GM21447 (cell line): ENCODE data around the gene KHDC4.

Experiments used
- ATAC-seq: cut with Tn5 transposase; IDR thresholded peaks from one replicate; pipeline ENCODE4 v1.9.1; 2021; ENCODE audit not compliant: unreplicated experiment

KHDC4 gene

DNA sequence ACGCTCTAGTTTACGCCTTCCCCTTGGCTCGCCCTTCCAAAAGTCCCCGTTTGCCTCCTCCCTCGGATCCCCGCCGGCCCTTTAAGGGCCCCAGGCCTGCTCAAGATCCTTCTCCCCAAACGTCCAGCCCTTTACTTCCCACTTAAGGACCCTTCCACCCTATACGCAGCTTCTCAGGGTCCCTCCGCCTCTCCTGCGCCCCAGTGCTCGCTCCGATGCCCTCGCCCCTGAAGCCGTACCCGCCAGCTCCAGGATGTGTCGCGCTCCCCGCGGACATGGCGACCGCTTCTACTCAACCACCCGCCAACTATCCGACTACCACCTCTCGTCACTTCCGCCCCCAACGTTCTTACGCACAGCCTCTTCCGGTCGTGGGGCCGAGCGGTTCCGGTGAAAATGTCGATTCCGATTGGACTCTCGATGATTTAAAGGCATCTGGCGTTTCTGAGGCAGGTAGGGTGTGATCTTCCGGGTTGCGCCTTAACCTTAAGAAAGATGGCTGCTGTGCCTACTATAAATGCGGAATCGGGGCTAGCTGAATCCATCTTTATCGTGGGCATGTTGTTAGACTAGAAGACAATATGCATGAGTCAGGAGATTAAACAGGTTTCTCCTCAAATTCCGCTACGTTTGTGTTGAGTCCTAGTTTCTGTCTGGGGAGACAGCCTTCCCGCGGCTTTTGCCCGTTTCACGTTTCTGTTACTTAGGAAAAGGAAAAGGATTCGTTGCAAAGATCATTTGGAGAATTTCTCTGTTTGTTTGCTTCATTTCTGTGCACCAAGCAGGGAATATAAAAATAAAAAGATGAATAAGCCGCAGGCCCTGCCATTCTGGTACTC, at the start of gene KHDC4:
KHDC4 (minus strand) TSS at position 317 of the 839 bp plus-strand sequence; CDS start at position 277, 40 bp downstream.
- peak; percentile 90 for ATAC-seq

- no peak for ATAC-seq
Measured at GRCh38 chr1:155983191-155984024, 49.2 kb upstream of the KHDC4 start.

DNA sequence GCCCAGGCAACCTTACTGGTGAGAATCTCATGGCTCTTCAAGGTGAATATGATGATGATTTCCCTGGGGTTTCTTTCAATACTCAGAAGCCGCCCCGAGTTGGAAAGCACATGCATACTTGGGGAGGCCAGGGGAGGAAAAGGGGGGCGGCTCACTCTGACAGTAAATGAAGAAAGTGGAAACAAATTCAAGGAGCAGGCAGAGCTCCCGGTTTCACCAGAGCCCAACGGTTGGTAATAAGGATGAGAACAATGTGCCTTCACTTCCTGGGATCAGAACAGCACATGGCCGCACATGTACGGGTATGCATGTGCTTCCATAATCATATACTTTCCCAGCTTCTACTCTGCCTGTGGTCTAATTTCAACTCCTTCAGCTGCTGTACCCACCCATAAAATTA, 47.9 kb upstream of the KHDC4 start:
- no peak for ATAC-seq

DNA sequence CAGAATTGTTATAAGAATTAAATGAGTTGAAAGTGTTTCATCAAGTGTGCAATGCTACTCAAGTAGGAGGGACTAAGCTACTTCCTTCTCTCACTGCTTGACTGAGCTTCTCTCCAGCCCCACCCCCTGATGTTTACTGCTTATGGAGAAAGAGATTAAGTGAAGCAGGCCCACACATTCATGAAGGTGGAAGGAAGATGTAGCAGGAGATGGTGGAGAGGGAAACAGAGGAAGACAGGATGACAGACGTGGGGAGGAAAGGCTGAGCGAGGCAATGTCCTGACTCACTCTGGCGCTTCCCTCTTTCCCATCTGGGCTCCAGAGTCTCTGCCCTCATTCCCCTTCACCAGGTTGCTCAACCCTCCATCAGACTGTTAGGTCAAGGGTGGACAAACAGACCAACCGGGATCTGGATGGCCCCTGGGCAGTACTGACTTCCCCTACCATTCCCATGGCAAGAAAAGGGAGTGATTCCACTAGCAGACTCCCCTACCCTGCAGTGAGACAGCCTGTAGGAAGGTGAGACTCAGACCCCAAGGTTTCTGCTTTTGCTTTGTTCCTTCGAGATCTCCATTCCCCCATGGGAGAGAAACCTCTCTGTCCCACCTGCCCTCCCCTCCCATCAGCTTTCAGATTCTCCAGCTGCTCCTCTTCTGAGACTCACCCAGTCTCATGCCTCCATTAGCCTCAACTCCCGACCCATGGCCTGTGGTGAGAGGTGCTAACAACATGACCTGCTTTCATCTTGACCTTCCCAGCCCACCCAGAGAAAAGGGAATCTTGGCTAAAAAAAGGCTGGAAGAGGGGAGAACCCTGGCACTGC, 47.3 kb upstream of the KHDC4 start:
- no peak for ATAC-seq

DNA sequence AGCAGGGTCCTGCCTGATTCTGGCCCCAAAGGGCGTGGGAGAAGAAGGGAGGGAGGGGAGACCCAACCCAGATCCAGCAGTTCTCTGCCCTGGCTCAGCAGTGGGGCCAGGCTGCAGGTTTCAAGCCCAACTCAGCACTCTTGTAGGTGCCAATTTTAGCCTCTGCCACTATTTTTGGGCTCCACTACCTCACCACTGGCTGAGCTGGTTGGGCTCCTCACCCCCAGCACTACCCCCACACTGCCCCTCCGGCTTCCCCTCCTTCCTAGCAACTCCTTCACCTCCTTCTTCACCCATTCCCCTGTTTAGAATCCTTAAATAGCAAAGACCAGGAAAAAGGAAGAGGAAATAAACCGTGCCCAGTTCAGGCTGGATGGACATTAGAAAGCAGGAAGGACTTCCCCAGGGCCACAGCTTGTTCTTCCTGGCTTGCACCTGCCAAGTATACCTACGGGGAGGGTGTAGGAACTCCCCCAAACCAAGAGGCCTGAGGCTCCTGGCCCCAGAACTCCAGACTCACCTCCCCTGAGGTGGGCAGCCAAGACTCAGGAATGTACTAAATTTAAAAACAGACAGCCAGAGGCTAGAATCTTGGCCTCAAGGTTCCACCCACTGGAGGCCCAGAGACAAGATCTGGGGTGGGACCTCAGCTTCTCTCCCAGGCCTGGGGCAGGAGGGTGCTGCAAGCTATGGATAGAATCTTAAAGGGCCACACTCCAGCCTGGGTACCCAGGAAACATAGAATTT, 45.6 kb upstream of the KHDC4 start:
- no peak for ATAC-seq

DNA sequence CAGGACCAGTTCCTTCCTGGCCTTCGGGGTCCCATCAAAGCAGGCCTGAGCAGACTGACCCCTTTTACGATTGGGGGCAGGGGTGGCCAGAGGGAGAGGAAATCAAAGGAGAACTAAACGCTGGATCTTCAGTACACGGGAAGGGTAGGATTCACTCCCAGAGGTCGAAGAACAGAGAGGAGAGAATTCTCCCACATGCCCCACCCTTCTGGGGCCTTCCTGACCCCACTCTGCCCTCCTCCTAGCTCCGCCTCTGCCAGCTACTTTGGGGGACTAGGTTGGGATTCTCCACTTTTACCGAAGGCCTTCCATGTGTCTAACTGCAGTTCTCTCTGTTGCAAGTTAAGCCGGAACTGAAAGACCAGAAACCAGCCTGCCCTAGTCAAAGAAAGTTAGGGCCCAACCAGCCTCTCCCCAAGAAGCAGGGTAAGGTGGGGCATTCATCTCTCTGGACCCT, 44.8 kb upstream of the KHDC4 start:
- ATAC-seq: no peak

GRCh38 chr1:155978325-155978972, 44.2 kb upstream of the KHDC4 start, which contains the start of gene ARHGEF2:
ARHGEF2 (minus strand) TSS chr1:155978547; CDS start chr1:155978427, 120 bp downstream.
- ATAC-seq: peak; percentile 45

DNA sequence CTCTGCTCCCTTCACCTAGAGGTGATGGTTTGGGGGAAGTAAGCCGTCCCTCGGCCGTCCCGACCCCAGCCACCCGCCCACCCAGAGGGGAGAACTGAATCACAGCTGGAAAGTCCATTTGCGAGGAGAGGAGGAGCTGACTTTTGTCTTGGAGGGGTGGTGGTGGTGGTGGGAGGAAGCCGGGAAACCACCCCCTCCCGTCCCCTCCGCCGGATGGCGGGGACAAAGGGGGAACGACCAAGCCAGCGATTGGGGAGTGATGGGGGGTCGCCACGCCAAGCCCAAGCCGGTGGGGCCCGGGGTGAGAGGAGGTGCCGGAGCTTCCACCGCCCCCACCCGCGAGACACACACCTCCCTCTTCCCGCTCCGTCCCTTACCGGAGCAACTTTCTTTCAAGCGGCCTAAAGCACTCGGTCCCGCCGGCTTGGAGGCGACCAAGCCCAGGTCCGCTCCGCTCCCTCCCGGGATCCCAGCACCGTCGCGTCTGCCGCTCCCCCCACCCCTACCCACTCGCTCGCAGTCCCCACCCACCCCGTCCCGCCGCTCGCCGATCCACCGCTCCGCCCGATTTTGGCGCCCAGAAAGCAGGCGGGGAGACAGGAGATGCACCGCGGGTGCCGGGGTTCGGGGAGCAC, 43.6 kb upstream of the KHDC4 start:
- no peak for ATAC-seq

DNA sequence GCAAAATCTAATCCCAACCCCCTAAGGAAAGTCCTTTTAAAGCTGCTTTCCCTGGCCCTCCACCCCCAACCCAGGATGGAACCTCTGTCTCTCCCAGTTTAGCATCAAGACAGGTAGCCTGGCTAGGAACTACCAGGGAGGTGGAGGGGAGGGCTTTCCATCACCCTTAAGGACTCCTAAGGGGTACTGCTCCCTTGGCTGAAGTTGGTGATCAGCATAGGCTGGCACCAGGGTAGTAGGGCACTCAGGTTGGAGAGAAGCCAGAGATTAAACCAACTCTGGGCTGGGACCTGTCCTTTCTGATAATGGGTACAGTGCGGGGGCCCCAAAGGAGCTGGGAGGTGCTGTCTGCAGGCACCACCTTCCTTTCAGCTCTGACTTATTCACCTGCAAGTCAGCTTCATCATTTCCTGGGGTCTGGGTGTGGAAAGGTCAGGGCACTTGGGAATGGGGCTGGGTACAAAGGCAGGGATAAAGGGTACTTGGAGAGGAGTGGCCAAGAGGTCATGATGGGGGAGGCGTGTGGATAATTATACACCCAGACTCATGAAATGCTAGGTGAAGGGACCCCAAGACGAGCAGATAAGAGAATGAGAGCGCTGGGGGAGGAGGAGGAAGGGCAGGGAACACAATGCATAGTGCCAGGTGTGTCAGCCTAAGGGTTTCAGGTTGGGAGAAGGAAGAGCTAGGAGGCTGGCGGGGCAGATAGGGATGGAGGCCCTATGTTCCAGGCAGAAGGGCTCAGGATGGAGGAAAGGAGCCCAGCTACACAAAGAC, 42.9 kb upstream of the KHDC4 start:
- no peak for ATAC-seq

DNA sequence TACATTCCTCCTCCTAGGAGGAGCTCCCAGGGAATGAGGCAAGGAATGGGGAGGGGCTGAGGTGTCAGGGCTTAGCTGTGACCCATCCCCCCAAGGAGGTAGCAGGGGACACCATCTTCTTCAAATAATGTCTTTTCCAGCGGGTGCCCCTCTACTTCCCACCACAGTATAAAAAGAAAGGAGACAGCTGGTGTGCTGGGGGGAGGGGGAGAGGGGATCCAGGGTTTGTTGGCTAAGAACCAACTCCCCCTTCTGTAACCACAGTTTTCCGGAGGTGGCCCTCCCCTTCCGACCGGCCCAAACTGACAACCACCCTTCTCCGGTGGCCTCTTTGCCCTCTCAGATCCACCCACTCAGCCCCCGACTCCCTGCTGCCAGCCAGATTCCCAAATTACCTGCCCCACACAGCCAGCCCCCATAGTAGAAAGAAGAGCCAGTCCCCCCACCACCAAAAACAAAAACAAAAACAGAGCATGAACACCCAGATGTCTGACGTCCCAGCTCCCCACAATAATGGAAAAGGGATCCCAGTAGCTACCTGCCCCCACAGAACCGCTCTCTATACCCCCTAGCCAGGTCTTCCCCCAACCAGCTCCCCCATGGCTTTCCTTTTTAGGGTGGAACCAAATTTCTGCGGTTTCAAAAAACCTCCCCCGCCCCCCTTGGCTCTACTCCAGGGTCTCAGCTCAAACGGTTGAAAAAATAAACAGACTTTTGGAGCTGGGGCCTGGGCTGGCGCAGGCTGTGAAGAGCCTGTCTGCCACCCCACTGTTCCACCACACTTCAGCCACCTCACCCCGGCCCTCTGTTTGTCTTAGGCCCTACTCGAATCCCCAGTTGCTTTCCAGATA, 42.1 kb upstream of the KHDC4 start:
- ATAC-seq: no peak

DNA sequence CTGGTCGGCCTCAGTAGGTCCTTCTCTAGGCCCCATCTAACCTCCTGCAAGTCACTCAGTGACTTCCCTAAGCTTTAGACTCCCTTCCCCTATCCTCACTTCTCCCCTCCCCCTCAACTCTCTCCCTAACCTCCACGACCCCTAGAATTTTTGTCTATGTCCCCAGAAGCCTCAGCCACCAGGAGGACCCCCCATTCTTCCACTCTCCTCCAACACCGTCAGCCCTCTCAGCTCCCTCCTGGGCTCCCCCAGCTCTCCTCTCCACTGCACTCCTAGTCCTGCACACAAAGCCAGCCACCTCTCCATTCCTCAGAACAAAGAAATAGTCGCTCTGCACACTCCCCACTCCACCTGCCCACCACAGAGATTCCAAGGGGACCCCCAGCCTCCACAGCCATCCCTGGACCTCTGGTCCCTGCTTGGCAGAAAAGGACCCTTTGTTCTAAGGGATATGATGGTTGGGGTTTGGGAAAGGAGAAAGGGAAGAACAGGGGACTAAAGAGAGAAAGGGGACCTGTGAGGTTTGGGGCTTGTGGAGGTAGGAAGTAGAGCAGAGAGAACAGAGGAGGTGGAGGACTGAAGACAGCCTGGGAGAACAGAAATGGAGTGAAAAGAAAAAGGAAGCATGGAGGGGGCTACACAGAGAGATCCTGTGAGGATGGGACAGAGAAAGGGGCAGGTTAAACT, 41.3 kb upstream of the KHDC4 start:
- no peak for ATAC-seq

DNA sequence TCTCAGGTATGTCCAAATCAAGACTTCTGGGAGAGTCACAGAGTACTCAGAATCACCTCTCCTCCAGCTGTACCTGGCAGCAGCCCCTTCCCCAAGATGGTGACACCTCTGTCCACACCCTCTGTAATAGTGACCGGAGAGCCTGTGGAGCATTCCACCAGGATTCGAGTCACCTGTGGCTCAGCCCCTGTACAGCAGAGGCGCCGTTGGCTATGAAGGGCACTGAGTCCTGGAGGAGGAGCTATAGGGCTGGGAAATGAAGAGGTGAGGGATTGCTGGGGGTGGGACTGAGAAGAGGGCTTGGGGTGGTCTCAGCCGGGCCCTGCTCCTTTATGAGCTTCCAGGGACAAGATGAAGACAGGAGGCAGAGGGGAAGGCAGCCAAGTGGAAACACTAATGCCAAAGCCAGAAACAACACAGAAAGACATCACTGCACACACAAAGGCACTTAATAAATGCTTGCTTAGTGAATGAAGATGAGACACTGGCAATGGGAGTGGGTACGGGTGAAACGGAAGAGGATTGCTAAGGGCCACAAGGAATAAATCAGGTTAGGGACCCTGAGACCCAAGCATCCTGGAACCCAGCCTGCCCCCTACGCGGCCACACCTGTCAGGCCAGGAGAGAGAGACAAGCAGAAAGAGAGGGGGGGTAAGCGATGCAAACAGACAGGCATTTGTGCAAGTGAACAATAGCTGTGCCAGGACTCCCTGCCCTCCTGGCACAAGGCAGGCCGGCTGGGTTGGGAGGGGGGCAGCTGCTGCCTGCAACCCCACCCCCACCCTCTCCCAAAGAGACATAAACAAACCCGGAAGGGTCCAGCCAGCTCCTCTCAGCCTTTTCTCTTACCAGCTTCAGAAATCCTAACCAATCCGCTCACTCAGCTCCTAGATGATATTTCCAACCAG, 40.2 kb upstream of the KHDC4 start:
- no peak for ATAC-seq

GRCh38 chr1:155973723-155974122, 39.5 kb upstream of the KHDC4 start:
- no peak for ATAC-seq

DNA sequence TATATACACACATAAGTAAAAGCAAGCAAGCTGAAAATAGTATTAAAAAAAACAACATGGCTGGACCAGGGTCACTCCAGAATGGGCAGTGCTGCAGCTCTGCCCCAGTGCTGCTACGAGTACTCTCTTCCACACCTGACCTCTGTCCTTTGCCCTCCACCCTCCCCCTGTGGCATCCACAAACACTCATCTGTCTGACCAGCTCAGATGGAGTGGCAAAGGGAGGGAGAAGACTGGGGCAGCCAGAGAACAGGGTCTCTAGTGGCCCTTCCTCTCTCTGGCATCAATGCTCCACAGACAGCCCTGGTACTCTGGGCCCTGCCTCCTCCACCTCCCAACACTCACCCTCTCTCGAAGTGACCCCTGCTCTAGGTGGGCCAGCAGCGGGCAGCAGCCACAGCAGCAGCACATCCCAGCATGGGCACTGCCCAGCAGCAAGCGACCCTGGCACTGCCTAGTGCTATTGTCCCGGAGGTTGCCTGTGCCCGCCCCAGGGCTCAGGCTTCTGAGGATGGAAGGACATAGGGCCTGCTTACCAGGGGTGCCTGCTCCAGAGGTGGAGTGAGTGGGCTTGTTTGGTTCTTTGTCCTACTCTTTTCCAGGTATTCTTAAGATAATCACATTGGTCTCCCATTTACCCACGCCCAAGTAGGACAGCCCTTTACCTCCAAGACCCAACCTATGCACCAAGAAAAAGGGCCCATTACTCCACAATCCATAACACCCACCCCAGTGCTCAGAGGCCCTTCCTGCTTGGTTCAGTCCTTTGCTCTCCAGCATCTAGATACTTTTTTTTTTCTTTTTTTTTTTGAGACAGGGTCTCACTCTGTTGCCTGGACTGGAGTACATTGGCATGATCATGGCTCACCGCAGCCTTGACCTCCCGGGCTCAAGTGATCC, 37.9 kb upstream of the KHDC4 start:
- ATAC-seq: no peak
